HepG2 (cell line): ENCODE measurements around the gene RHOBTB3. TPM values are rescaled to one million over a fixed set of nuclear protein-coding genes. Genes with fewer than 3 reads are reported as not detected.
"Not testable (repeated sequence)": the region's sequence is repeated elsewhere in the genome, so short reads cannot be mapped to it uniquely, and the experiment has no call there.

Experiments
- ATAC-seq: fragments of 200-7000 bp; cut with Tn5 transposase; 3 replicates; pipeline ENCODE4 v1.9.1; 2020; ENCODE audit warnings: mild to moderate bottlenecking, moderate library complexity
- BruUV-seq: library from RNA; stranded (reverse); fragments of 400-500 nt; replicated peaks from 2 replicates; lab custom pipeline; 2021; lab: Mats Ljungman, UMichigan
- CTCF ChIA-PET: fragments of 300-600 bp; formaldehyde crosslinking; extraction: SDS; loops from one replicate; lab custom pipeline; 2021; ENCODE audit warnings: low total read pairs, inconsistent platforms, low intra/inter-chr PET ratio; lab: Yijun Ruan, JAX
- POLR2A ChIA-PET: fragments of 350-600 bp; sonication (Branson Sonifier 250); formaldehyde crosslinking; loops from one replicate; lab custom pipeline; 2020; ENCODE audit warnings: antibody characterized with exemption, inconsistent platforms; lab: Yijun Ruan, JAX
- DNase-seq: peaks from one replicate; pipeline ENCODE4 v3.0.0-alpha.2; 2015; ENCODE audit warnings: low spot score
- FAIRE-seq: peaks from 3 replicates; lab custom pipeline; 2011; peaks lifted over from hg19 to GRCh38; lab: Jason Lieb, UNC
- H2AFZ ChIP-seq: one replicate; pipeline ENCODE4 v1.6.1; 2011; ENCODE audit warnings: low read length, inconsistent platforms
- H3K27ac ChIP-seq: fragments of 300-600 bp; 3 replicates; pipeline ENCODE4 v1.8.0; 2011; ENCODE audit warnings: mixed run types, mild to moderate bottlenecking, mixed read lengths, low read length, inconsistent platforms; ENCODE audit not compliant: insufficient read depth; ENCODE audit errors: extremely low read length
- H3K27me3 ChIP-seq, 2 experiments: fragments of 200-600 bp in 1 of 2; 2 replicates in 1 of 2; 3 replicates in 1 of 2; pipeline versions ENCODE4 v1.6.0 to v1.8.0; 2011; ENCODE audit warnings: low read length in 2 of 2, mild to moderate bottlenecking in 2 of 2, moderate library complexity in 2 of 2, inconsistent platforms in 1 of 2; ENCODE audit not compliant: insufficient read depth in 2 of 2, control insufficient read depth in 1 of 2
- H3K36me3 ChIP-seq, 2 experiments: fragments of 200-600 bp in 1 of 2; replicated peaks in 1 of 2; 2 replicates in 1 of 2; 3 replicates in 1 of 2; pipeline versions ENCODE4 v1.5.1 to v1.8.0; 2011; ENCODE audit warnings: low read length in 2 of 2, inconsistent platforms in 1 of 2; ENCODE audit not compliant: insufficient read depth in 2 of 2, control insufficient read depth in 1 of 2
- H3K4me1 ChIP-seq: 2 replicates; pipeline ENCODE4 v1.5.1; 2012; ENCODE audit warnings: low read length, inconsistent platforms; ENCODE audit not compliant: insufficient read depth
- H3K4me2 ChIP-seq: 2 replicates; pipeline ENCODE4 v1.6.0; 2011; ENCODE audit warnings: low read depth, low read length, inconsistent platforms
- H3K4me3 ChIP-seq, 3 experiments: fragments of 200-600 bp in 1 of 3; sonication (generic), shearing (Covaris generic) in 1 of 3; replicated peaks in 1 of 3; 2 replicates each; pipeline ENCODE4 v1.5.1; 2011 to 2016; ENCODE audit warnings: low read length in 3 of 3, inconsistent platforms in 2 of 3, low read depth in 2 of 3, mild to moderate bottlenecking in 2 of 3, control low read depth in 1 of 3, mixed read lengths in 1 of 3; ENCODE audit not compliant: insufficient read depth in 1 of 3
- H3K79me2 ChIP-seq: one replicate; pipeline ENCODE4 v1.6.1; 2011; ENCODE audit warnings: low read length, inconsistent platforms; ENCODE audit not compliant: insufficient read depth
- H3K9ac ChIP-seq: 2 replicates; pipeline ENCODE4 v1.6.0; 2011; ENCODE audit warnings: mild to moderate bottlenecking, low read depth, low read length, inconsistent platforms; ENCODE audit not compliant: insufficient read depth
- H3K9me3 ChIP-seq: 2 replicates; pipeline ENCODE4 v1.5.1; 2012; ENCODE audit warnings: mild to moderate bottlenecking, low read length
- H4K20me1 ChIP-seq: 2 replicates; pipeline ENCODE4 v1.6.0; 2011; ENCODE audit warnings: inconsistent platforms, mild to moderate bottlenecking, low read length, moderate library complexity; ENCODE audit not compliant: insufficient read depth
- AKAP8 ChIP-seq: sonication (generic); formaldehyde crosslinking; IDR thresholded peaks from 2 replicates; pipeline ENCODE4 v1.5.1; 2020; ENCODE audit warnings: mild to moderate bottlenecking, missing genetic modification reagents
- DRAP1 ChIP-seq: IDR thresholded peaks from 2 replicates; pipeline ENCODE4 v1.6.1; 2016; ENCODE audit warnings: missing genetic modification reagents, missing compliant biosample characterization
- FOXP4 ChIP-seq: sonication (generic); formaldehyde crosslinking; IDR thresholded peaks from 2 replicates; pipeline ENCODE4 v1.4.0; 2020; ENCODE audit warnings: missing genetic modification reagents
- KAT2B ChIP-seq: fragments of 150-350 bp; IDR thresholded peaks from 2 replicates; pipeline ENCODE4 v1.6.1; 2014; ENCODE audit warnings: low read depth, low read length, borderline replicate concordance
- KDM4B ChIP-seq: sonication (generic); formaldehyde crosslinking; IDR thresholded peaks from 2 replicates; pipeline ENCODE4 v1.4.0; 2020; ENCODE audit warnings: missing genetic modification reagents
- MTA3 ChIP-seq: sonication (generic); formaldehyde crosslinking; IDR thresholded peaks from 2 replicates; pipeline ENCODE4 v1.4.0; 2020; ENCODE audit warnings: missing genetic modification reagents
- PAWR ChIP-seq: sonication (generic); formaldehyde crosslinking; IDR thresholded peaks from 2 replicates; pipeline ENCODE4 v1.4.0; 2020; ENCODE audit warnings: missing genetic modification reagents, mild to moderate bottlenecking, borderline replicate concordance
- PITX1 ChIP-seq: sonication (generic); formaldehyde crosslinking; IDR thresholded peaks from 2 replicates; pipeline ENCODE4 v1.5.1; 2020; ENCODE audit warnings: mild to moderate bottlenecking, missing genetic modification reagents
- TP53 ChIP-seq: sonication (generic); formaldehyde crosslinking; conservative IDR thresholded peaks from 2 replicates; pipeline ENCODE4 v1.4.0; 2020; ENCODE audit warnings: missing genetic modification reagents
- ZNF274 ChIP-seq: sonication (generic); formaldehyde crosslinking; IDR thresholded peaks from 2 replicates; pipeline ENCODE4 v1.5.1; 2020; ENCODE audit warnings: mild to moderate bottlenecking, missing genetic modification reagents
- ZNF558 ChIP-seq: sonication (generic); formaldehyde crosslinking; IDR thresholded peaks from 2 replicates; pipeline ENCODE4 v1.9.0; 2022; ENCODE audit warnings: mild to moderate bottlenecking, missing genetic modification reagents, borderline replicate concordance
- ZNF678 ChIP-seq: sonication (generic); formaldehyde crosslinking; IDR thresholded peaks from 2 replicates; pipeline ENCODE4 v1.4.0; 2020; ENCODE audit warnings: mild to moderate bottlenecking, missing genetic modification reagents
- WGBS: methylation state at CpG from one replicate; pipeline ENCODE4 v1.1.6; 2017; ENCODE audit warnings: low lambda C conversion rate; 5-methylcytosine and 5-hydroxymethylcytosine counted together
- in situ Hi-C: cut with HindIII; loops from 2 replicates; pipeline ENCODE4 v1.10.0; 2017; ENCODE audit warnings: low pct_unique_long_range_greater_than_20kb; ENCODE audit not compliant: extremely low pct_ligation_motif_present
- intact Hi-C: fragments of 100-400 bp; cut with micrococcal nuclease; formaldehyde crosslinking; loops from one replicate; pipeline ENCODE4 v1.10.0; 2022; ENCODE audit not compliant: unreplicated experiment
- polyA plus RNA-seq, 8 experiments: library from polyadenylated mRNA; depleted of rRNA in 3 of 8; stranded (reverse) in 7 of 8; unstranded in 1 of 8; fragments of >200 nt; fragmentation: Illumina TruSeq in 4 of 8; extraction: Trizol in 4 of 8; gene quantifications; 2 replicates each; pipeline versions ENCODE4 v1.2.1 to v1.2.3, GENCODE V29; 2011 to 2016; ENCODE audit warnings: low read depth in 4 of 8, missing spikeins in 1 of 8, mixed read lengths in 1 of 8; ENCODE audit not compliant: insufficient read depth in 1 of 8
- total RNA-seq, 5 experiments: library from RNA; depleted of rRNA; stranded (reverse); fragments of >200 nt; fragmentation: Illumina TruSeq; extraction: Trizol; gene quantifications; 2 replicates each; pipeline ENCODE4 v1.2.3, GENCODE V29; 2016; ENCODE audit warnings: low read depth in 1 of 5

RHOBTB3 gene
- total and polyA plus RNA-seq, 2 of the 13 experiments (the other 11 are each of a cell fraction or from before 2014, with no cell fraction given): 31.6 to 35.4 TPM

GRCh38 chr5:95836544-95836943 is 105.4 kb downstream of the RHOBTB3 start:
- no peak overlapping the region for H3K4me3 ChIP-seq
- in situ Hi-C loops: loop anchor here (25.0 kb wide), 1 partner anchor 549 kb away; the partner anchor contains the start of gene MCTP1
- intact Hi-C loops: no loop called here
- POLR2A ChIA-PET: interaction anchor here (7.8 kb wide), 1 partner anchor 14 kb away, joined by 130 read pairs; the partner anchor contains the start of gene GLRX
- DNase-seq (no peak), FAIRE-seq (no peak)
- no peak overlapping the region for H2AFZ ChIP-seq
- WGBS: 96% methylated on average over 1 of the region's 1 CpG
- no peak overlapping the region for H3K9ac ChIP-seq
- no peak overlapping the region for H3K4me2 ChIP-seq
- no peaks in the 10 kb centered on the region for H3K9me3 ChIP-seq
- H3K27ac ChIP-seq: no peak overlapping the region
- no peaks in the 10 kb centered on the region for H4K20me1 ChIP-seq
- no peaks in the 10 kb centered on the region for H3K79me2 ChIP-seq
- no TSS peak for BruUV-seq
- H3K27me3 ChIP-seq: no peaks in the 10 kb centered on the region
- H3K4me1 ChIP-seq: peaks cover 71% of the 10 kb centered on the region
- no peak for TF ChIP-seq ZNF678 (CRISPR knock-in tag)
- TF ChIP-seq TP53 (CRISPR knock-in tag): no peak
- TF ChIP-seq AKAP8 (CRISPR knock-in tag): no peak
- TF ChIP-seq KAT2B: no peak
- TF ChIP-seq PAWR (CRISPR knock-in tag): no peak
- TF ChIP-seq DRAP1: no peak
- TF ChIP-seq PITX1 (CRISPR knock-in tag): no peak
- no peak for TF ChIP-seq ZNF558
- TF ChIP-seq MTA3 (CRISPR knock-in tag): no peak
- TF ChIP-seq KDM4B (CRISPR knock-in tag): no peak
- no peak for TF ChIP-seq FOXP4
- TF ChIP-seq ZNF274 (CRISPR knock-in tag): no peak
- TF ChIP-seq, all 625 proteins: peak for 0
- CTCF ChIA-PET: no interaction called here
- H3K36me3 ChIP-seq: no peaks in the 10 kb centered on the region
- no peak for ATAC-seq

- H3K9ac ChIP-seq, CTCF ChIA-PET, DNase-seq, ATAC-seq, BruUV-seq, H3K4me3 ChIP-seq, H2AFZ ChIP-seq, H4K20me1 ChIP-seq, H3K4me2 ChIP-seq, FAIRE-seq, H3K27me3 ChIP-seq, H3K9me3 ChIP-seq, H3K36me3 ChIP-seq, H3K27ac ChIP-seq, intact Hi-C loops, H3K79me2 ChIP-seq: not testable (repeated sequence)
- in situ Hi-C loops: loop anchor here (25.0 kb wide), 1 partner anchor 550 kb away; the partner anchor contains the start of gene MCTP1
- WGBS: 75% methylated on average over 4 of the region's 4 CpGs
- peaks cover 75% of the 10 kb centered on the region for H3K4me1 ChIP-seq
- POLR2A ChIA-PET: interaction anchor here (7.8 kb wide), 1 partner anchor 14 kb away, joined by 130 read pairs; the partner anchor contains the start of gene GLRX
Measured at GRCh38 chr5:95836971-95837370, 105.8 kb downstream of the RHOBTB3 start.
